ENCODE data around the gene TTLL11. TPM values are rescaled to one million over a fixed set of nuclear protein-coding genes. Genes with fewer than 3 reads are reported as not detected.

The TTLL11 gene
- total RNA-seq, 1 donor from 2014 or later = 0.75 TPM

GRCh38 chr9:121781701-121782464, 311.2 kb downstream of the TTLL11 start:
- peak overlapping the region; percentile 74 for H3K27ac Mint-ChIP-seq
- Histone ChIP-seq H4K20me1 (ENCODE audit: low read depth) (peaks cover 32% of the 10 kb centered on the region), H3K36me3 (no peaks in the 10 kb centered on the region), H3K27ac (no peak overlapping the region), H2AFZ (replicated peaks) (no peak overlapping the region), H3K9me3 (ENCODE audit: low read depth) (no peaks in the 10 kb centered on the region), H3K79me2 (ENCODE audit: low read depth) (peaks cover 12% of the 10 kb centered on the region), H3K27me3 (no peaks in the 10 kb centered on the region), H3K4me1 (peaks cover 60% of the 10 kb centered on the region), H3K9ac (no peak overlapping the region), H3F3A (ENCODE audit: low read depth) (peaks cover 44% of the 10 kb centered on the region), H3K4me2 (no peak overlapping the region), H3K4me3 (no peak overlapping the region)
- peaks cover 13% of the 10 kb centered on the region for H3K27me3 Mint-ChIP-seq (ENCODE audit: insufficient read depth, low read depth)
- H3K4me3 Mint-ChIP-seq = no peak overlapping the region
- H3K9me3 Mint-ChIP-seq = peaks cover 6% of the 10 kb centered on the region
- no peak for DNase-seq (ENCODE audit: low spot score)
- peaks cover 38% of the 10 kb centered on the region for H3K36me3 Mint-ChIP-seq
- TF ChIP-seq EZH2 (IDR thresholded peaks at IDR 0.05) (no peak), CTCF (IDR thresholded peaks at IDR 0.05) (no peak), EZH2phosphoT487 (IDR thresholded peaks at IDR 0.05) (no peak)
- peaks cover 68% of the 10 kb centered on the region for H3K4me1 Mint-ChIP-seq

GRCh38 chr9:121781145-121781548, 312.0 kb downstream of the TTLL11 start:
- H3K4me3 ChIP-seq = no peak overlapping the region
- H3K4me1 ChIP-seq = peaks cover 60% of the 10 kb centered on the region
- H3K27ac ChIP-seq = peak overlapping the region; percentile 94
- Mint-ChIP-seq H3K36me3 (peaks cover 43% of the 10 kb centered on the region), H3K4me3 (peak overlapping the region; percentile 63), H3K9me3 (peaks cover 9% of the 10 kb centered on the region), H3K4me1 (peaks cover 64% of the 10 kb centered on the region), H3K27ac (peak overlapping the region; percentile 70), H3K27me3 (ENCODE audit: insufficient read depth, low read depth) (peaks cover 8% of the 10 kb centered on the region)
- peaks cover 44% of the 10 kb centered on the region for H3F3A ChIP-seq (ENCODE audit: low read depth)
- H4K20me1 ChIP-seq (ENCODE audit: low read depth) = peaks cover 32% of the 10 kb centered on the region
- no peaks in the 10 kb centered on the region for H3K27me3 ChIP-seq
- H3K4me2 ChIP-seq = peak overlapping the region; percentile 70
- no peaks in the 10 kb centered on the region for H3K36me3 ChIP-seq
- TF ChIP-seq EZH2phosphoT487 (IDR thresholded peaks at IDR 0.05) = no peak
- no peak for TF ChIP-seq EZH2 (IDR thresholded peaks at IDR 0.05)
- TF ChIP-seq CTCF (IDR thresholded peaks at IDR 0.05) = no peak
- no peak for DNase-seq (ENCODE audit: low spot score)
- H3K79me2 ChIP-seq (ENCODE audit: low read depth) = peaks cover 12% of the 10 kb centered on the region
- H2AFZ ChIP-seq (replicated peaks) = no peak overlapping the region
- no peaks in the 10 kb centered on the region for H3K9me3 ChIP-seq (ENCODE audit: low read depth)
- H3K9ac ChIP-seq = no peak overlapping the region

GRCh38 chr9:121780177-121781040, 312.7 kb downstream of the TTLL11 start:
- no peaks in the 10 kb centered on the region for H3K27me3 ChIP-seq
- H3K9ac ChIP-seq = no peak overlapping the region
- peaks cover 44% of the 10 kb centered on the region for H3F3A ChIP-seq (ENCODE audit: low read depth)
- TF ChIP-seq CTCF (IDR thresholded peaks at IDR 0.05) (no peak), EZH2phosphoT487 (IDR thresholded peaks at IDR 0.05) (no peak)
- H3K27ac ChIP-seq = peak overlapping the region; percentile 94
- Mint-ChIP-seq H3K27me3 (ENCODE audit: insufficient read depth, low read depth) (peaks cover 9% of the 10 kb centered on the region), H3K4me3 (peak overlapping the region; percentile 63), H3K9me3 (peaks cover 9% of the 10 kb centered on the region), H3K27ac (peak overlapping the region; percentile 70), H3K36me3 (peaks cover 50% of the 10 kb centered on the region), H3K4me1 (peaks cover 61% of the 10 kb centered on the region)
- peaks cover 36% of the 10 kb centered on the region for H4K20me1 ChIP-seq (ENCODE audit: low read depth)
- H3K4me2 ChIP-seq = peak overlapping the region; percentile 70
- peak overlapping the region; percentile 19 for H3K4me3 ChIP-seq
- no peak overlapping the region for H2AFZ ChIP-seq (replicated peaks)
- no peak for DNase-seq (ENCODE audit: low spot score)
- no peaks in the 10 kb centered on the region for H3K9me3 ChIP-seq (ENCODE audit: low read depth)
- no peaks in the 10 kb centered on the region for H3K36me3 ChIP-seq
- peaks cover 12% of the 10 kb centered on the region for H3K79me2 ChIP-seq (ENCODE audit: low read depth)
- peaks cover 60% of the 10 kb centered on the region for H3K4me1 ChIP-seq

All from neural progenitor cell (in vitro differentiated cells).